ENCODE results near the gene SAMD11.
A peak's percentile ranks its signal among the peaks of the same experiment; 100 is the strongest.

DNA sequence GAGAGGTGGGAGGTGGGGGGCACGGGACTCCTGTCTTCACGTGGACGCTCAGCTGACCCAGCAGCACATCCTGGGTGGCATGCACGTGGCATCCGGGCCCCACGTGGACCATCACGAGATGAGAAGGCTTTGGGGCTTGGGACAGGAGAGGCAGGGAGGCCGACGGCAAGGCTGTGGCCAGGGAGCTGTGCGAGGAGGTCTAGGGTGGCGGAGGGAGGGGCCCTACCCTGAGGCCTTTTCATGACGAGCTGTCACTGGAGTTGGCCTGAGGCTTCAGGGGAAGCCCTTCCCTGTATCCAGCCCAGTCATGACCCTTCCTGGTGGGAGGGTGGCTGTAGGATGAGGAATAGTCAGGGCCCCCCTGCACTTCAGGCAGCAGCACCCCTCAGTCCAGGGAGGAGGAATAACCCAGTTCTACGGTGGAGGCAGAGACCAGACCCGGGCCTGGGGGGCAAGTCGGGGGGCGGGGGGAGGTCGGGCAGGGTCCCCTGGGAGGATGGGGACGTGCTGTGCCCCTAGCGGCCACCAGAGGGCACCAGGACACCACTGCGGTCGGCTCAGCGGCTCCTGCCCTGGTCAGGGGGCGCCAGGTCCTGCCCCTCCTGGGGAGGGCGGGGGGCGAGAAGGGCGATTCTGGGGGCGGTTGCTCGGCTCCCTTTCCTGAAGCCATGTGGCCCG, 60.2 kb downstream of the SAMD11 start:
- no peak for TF ChIP-seq EZH2phosphoT487 (IDR thresholded peaks at IDR 0.05; ENCODE audit: borderline replicate concordance, low read depth, low read length)
- TF ChIP-seq, protein P1, sequence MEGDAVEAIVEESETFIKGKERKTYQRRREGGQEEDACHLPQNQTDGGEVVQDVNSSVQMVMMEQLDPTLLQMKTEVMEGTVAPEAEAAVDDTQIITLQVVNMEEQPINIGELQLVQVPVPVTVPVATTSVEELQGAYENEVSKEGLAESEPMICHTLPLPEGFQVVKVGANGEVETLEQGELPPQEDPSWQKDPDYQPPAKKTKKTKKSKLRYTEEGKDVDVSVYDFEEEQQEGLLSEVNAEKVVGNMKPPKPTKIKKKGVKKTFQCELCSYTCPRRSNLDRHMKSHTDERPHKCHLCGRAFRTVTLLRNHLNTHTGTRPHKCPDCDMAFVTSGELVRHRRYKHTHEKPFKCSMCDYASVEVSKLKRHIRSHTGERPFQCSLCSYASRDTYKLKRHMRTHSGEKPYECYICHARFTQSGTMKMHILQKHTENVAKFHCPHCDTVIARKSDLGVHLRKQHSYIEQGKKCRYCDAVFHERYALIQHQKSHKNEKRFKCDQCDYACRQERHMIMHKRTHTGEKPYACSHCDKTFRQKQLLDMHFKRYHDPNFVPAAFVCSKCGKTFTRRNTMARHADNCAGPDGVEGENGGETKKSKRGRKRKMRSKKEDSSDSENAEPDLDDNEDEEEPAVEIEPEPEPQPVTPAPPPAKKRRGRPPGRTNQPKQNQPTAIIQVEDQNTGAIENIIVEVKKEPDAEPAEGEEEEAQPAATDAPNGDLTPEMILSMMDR (conservative IDR thresholded peaks at IDR 0.05; ENCODE audit: low read length), result peak; percentile 83

Measured in OCI-LY7 (cell line).